ENCODE results near the gene GPRIN1. TPM values are rescaled to one million over a fixed set of nuclear protein-coding genes. Genes with fewer than 3 reads are reported as not detected.
"Not testable (repeated sequence)": the region's sequence is repeated elsewhere in the genome, so short reads cannot be mapped to it uniquely, and the experiment has no call there.

Gene GPRIN1
- total RNA-seq, 1 donor from 2014 or later = 4.5 TPM

DNA sequence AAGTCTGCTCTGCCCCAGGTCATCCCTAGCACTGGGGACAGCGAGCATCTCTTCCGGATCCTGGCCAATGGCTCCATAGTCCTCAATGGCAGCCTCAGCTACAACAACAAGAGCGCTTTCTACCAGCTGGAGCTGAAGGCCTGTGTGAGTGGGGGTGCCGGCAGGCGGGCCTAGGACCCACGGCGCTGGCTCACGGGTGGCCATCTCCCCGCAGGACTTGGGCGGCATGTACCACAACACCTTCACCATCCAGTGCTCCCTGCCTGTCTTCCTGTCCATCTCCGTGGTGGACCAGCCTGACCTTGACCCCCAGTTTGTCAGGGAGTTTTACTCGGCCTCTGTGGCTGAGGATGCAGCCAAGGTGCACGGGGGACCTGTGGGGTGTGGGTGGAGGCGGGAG lies 34.9 kb downstream of the GPRIN1 start:
- no peak for DNase-seq (ENCODE audit: low read depth in 2 of 2)

DNA sequence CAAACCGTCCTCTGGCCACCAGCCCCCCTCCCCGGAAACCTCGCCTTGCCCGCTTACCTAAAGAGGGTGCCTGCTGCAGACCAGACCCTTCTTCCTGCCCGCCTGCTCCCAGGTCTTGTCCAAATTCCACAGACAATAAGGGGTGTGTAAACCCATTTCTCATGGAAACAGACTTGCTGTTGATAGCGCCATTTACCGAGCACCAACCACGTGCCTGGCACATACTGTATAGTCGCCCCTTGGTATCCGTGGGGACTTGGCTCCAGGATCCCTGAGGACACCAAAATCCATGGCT lies 35.7 kb downstream of the GPRIN1 start:
- DNase-seq (ENCODE audit: low read depth in 2 of 2) = no peak

DNA sequence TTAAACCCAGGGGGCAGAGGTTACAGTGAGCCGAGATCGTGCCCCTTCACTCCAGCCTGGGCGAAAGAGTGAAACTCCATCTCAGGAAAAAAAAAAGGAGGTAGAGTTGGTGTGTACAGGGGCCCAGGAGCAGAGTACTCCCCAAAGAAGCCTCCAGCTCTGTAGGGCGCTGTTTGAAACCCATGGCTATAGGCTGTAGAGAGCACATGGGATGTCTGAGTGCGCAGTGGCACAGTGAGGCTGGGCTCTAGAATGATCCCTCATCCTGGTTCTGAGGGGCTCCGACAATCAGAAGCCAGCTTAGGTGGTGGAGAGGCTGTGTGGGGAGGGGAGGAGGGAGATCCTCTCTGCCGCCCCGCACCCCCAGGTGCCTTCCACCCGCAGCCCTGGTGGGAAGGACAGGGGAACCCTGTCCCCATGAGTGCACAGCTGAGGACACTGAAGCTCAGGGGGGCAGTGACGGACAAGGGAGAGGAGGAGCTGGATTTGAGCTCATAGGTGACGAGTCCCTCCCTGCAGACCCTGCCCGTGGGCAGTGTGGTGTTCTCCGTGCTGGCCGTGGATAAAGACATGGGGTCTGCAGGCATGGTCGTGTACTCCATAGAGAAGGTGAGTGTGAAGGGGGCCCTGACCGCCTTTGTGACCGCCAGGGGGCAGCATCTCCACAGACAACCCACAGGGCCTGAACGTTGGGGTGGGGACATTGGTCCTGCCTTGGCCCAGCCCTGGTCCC lies 36.2 kb downstream of the GPRIN1 start:
- peak in 1 of 2 donors; percentile 61 for DNase-seq (ENCODE audit: low read depth in 2 of 2)

DNA sequence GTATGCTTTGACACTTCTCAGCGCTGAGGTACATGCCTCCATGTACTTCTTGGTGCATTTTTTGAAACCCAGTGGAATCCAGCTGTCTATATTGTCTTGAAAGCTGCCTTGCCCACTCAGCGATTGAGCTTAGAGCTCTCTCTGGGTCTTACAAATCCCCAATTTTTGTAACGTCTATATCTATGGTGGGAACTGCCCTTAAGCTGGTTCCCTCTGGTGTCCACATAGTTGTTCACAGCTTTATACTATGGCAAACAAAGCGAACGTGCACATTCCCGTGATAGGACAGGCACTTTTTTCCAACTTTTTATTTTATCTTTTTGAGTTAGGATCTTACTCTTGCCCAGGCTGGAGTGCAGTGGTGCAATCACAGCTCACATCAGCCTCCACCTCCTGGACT lies 39.9 kb downstream of the GPRIN1 start:
- DNase-seq (ENCODE audit: low read depth in 2 of 2) = peak in 1 of 2 donors; percentile 24

DNA sequence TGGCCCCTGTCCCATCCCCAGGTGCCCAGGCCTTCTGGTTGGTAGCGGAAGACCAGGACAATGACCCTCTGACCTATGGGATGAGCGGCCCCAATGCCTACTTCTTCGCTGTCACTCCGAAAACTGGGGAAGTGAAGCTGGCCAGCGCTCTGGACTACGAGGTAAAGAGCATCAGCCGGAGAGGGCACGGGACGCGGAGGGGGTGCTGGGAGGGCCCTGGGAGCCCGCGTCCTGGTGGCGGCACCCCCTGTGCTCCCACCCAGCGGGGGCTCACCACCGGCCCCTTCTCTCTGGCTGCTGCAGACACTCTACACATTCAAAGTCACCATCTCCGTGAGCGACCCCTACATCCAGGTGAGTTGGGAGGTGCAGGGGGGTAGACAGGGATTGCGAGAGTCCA lies 41.3 kb downstream of the GPRIN1 start:
- no peak for DNase-seq (ENCODE audit: low read depth in 2 of 2)

DNA sequence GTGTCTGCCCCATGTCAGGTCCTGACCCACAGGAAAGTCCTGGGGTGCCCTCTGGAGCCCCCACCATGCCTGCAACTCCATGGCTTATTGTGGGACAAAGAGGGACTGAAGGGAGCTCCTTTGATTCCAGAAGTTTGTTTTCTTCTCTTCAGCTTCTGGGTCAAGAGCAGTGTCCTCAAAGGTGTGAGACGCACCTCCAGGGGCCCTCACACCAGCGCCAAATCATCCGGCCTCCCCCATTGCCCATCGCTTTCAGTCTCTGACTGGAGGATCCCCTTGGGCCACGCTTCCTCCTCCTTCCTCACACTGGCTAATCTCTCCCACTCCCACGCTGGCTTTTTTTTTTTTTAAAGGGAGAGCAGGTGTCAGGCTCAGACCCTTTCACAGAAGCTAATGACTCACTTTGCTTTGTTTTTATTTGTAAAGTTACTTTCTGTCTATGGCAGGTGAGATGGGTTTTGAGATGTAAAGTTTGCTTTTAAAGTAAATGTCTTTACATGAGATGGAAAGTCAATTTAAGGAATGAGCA lies 44.1 kb downstream of the GPRIN1 start:
- DNase-seq (ENCODE audit: low read depth in 2 of 2) = no peak

DNA sequence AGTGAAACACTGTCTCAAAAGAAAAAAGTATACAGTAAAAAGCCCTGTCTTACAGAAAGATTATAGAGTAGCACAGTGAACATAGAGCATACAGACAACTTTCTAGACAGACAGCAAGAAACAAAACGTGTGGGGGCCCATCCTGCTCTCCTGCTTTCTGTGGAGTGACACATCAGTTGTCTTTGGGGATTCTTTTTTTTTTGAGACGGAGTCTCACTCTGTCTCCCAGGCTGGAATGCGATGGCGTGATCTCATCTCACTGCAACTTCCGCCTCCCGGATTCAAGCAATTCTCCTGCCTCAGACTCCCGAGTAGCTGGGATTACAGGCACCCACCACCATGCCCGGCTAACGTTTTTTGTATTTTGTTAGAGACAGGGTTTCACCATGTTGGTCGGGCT lies 46.0 kb downstream of the GPRIN1 start:
- DNase-seq (ENCODE audit: low read depth in 2 of 2) = no peak

DNA sequence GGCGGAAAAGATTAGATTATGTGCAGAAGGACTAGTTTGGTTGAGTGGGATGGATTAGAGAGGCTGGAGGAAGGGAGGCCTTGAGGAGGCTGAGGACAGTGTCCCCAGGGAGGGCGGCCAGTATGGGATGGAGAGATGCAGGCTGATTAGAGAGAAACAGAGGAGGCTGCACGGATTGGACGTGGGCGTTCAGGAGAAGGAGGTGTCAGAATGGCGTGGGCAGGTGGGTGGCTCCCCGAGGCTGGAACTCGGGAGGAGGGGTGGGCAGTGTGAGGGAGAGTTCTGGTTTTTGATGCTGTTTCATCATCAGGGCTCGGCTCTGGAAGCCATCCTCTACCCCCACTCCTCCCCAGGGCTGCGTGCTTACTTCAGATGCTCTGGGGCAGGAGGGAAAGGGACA lies 47.8 kb downstream of the GPRIN1 start:
- DNase-seq (ENCODE audit: low read depth in 2 of 2) = no peak

DNA sequence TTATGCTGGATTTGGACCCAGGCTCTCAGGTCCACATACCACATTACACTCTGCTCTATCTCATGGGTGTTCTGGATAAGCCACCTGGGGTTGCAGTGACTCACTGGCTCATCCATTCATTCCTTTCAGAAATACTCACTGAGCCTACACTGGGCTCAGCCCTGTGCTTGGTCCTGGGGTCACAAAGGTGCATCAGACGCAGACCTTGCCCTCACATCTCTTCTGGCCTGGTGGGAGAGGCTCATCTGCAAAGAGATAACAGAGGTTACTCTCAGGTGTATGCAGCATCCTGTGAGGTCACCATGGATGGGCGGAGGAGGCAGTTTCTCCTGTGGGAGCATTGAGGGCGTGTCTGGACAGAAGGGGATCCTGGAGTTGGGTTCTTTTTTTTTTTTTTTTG lies 48.7 kb downstream of the GPRIN1 start:
- DNase-seq (ENCODE audit: low read depth in 2 of 2) = no peak

DNA sequence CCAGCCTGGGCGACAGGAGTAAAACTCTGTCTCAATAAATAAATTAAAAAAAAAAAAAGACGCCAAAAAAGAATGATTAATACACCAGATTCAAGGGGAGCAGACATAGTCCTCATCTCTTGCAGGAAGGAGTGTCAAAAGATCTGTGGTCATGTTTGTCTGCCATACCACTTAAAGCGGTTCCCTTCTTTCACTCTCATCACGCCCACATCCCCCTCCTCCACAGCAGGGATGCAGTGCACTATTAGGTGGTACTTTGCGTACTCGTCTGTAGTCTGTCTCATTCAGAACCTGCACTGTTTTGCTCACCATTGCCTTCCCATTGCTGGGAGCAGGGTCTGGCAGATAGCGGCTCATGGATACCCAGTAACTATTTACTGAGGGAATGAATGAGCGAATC lies 49.6 kb downstream of the GPRIN1 start:
- no peak for DNase-seq (ENCODE audit: low read depth in 2 of 2)

DNA sequence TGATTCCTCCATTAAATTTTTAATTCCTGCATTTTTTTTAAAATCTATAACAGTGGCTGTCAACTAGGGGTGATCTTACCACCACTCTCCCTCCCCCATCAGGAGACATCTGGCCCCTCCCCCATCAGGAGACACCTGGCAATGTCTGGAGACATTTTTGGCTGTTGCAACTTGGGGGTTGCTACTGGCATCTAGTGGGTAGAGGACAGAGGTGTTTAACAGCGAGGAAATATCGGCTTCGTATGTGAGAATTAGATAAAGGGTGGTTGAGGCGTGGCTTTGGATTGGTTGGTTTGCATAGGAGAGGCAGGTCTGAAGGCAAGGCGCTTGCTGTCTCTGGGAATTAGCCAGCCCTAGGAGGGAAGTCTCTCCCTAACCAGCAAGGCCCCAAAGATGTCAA lies 50.3 kb downstream of the GPRIN1 start:
- DNase-seq (ENCODE audit: low read depth in 2 of 2) = no peak

DNA sequence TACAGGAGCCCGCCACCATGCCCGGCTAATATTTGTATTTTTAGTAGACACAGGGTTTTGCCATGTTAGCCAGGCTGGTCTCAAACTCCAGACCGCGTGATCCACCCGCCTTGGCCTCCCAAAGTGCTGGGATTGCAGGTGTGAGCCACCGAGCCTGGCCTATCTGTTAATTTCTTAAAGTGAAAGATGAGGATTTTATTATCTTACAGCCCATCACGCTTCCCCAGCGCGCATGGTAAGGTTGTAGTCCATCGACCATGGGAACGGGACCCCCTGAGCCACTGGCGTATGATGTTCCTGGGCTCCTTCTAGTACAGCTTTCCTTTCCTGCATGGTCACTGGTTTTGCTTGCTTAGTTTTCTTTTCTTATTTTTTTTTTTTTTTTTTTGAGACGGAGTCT lies 52.1 kb downstream of the GPRIN1 start:
- DNase-seq (ENCODE audit: low read depth in 2 of 2) = no peak

DNA sequence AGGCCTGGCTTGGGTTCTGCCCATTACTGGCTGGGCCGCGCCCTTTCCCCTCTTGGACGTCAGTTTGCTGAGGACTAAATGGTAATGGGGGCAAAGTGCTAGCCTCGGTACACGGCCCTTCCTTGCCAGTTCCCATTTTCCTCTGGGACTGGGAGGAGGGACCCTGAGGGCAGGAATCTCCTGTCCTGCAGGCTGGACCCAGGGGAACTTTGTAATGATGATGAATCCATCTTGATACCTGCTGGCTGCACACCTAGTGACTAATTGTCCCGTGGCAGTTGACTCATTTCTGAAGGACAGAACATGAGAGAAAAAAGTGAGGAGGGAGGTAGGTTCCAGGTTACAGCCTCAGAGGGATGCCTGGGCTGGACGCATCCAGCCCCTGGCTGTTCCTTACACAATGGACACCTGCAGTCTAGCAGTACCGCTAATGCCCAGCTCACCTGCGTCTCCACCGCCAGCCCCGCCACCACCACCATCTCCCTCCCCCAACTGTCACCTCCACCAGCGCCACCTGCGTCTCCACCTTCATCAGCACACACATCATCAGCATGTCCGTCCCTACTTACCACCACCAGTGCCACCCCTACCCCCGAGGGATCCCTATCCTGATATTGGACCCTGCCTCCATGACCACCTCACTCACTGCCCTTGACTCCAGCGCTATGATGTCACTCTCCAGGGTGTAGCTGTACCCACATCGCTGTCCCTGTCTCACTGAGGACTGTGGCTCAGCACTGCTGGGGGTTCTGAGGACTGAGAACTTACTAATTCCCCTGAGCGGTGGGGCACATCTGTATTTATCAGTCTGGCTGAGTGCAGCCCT lies 56.5 kb downstream of the GPRIN1 start:
- no peak for DNase-seq (ENCODE audit: low read depth in 2 of 2)

DNA sequence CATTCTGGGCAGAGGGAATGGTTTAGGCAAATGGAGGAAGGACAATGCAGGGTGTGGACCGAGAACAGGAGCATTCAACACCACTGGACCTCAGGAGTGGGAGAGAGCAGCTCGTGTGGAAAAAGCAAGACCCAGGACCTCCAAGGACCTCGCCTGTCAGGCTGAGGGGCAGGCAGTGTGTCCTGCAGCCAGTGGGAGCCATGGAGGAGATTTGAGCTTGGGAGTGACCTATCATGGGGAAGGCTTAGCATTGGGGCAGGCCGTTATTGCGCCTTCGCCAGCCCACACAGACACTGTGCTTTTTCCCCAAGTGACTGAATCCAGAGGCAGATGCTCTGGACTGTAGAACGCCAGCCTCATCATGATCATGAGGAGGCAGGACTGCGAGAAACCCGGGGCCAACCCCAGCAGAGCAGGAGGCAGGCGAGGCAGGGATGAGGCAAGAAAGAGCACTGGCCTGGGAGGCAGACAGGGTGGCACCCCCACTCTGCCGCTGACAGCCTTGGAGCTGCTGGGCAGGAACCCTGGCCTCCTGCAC lies 57.6 kb downstream of the GPRIN1 start:
- DNase-seq (ENCODE audit: low read depth in 2 of 2) = no peak

DNA sequence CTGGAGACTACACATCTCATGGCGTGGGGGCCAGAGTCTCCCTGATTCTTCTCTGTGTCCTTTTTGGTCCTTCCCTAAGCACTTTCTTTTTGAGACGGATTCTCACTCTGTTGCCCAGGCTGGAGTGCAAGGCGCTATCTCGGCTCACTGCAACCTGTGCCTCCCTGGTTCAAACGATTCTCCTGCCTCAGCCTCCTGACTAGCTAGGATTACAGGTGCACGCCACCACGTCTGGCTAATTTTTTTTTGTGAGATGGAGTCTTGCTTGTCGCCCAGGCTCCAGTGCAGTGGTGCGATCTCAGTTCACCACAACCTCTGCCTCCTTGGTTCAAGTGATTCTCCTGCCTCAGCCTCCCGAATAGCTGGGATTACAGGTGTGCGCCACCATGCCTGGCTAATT lies 59.0 kb downstream of the GPRIN1 start:
- DNase-seq (ENCODE audit: low read depth in 2 of 2) = not testable (repeated sequence)

DNA sequence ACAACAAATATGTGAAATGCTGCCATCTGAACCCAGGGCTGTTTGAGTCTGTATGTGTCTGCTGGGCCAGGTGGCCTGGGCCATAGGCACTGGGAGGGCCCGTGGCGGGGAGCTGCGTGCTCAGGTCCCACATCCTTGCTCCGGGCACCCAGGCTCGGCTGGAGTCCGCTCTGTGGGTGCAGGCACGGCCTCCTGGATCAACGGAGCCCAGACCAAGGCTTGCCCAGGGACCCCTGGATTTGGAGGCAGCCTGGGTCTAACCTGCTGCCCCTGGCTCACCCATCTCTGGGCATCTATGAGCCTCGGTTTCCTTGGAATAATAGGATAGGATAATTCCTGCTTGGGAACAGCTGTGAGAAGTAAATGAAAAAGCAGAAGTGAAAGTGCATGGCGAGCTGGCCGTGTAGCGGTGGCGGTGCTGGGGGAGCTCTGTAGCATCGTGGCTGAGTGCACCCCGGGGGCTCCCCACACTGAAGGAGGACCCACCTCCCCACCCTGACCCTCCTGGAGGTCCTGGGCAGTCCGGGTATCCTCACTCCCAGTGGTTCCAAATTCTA lies 59.6 kb downstream of the GPRIN1 start:
- no peak for DNase-seq (ENCODE audit: low read depth in 2 of 2)

DNA sequence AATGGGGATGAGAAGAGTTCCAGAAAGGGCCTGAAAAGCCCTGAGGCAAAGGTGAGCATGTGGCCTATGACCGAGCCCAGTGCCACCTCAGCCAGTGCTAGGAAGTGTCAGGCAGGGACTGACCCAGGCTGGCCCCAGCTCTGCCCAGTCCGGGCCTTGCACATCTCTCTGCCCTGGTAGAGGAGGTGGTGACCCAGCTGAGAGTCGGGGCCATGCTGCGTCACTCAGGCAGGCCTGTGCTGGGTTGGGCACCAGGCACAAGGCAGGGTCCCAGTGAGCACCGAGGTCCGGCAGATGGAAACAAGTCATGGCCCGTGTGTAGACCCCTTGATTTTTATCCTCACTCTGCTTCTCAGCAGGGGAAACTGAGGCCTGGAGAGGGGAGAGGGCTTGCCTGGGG lies 60.1 kb downstream of the GPRIN1 start:
- DNase-seq (ENCODE audit: low read depth in 2 of 2) = no peak

DNA sequence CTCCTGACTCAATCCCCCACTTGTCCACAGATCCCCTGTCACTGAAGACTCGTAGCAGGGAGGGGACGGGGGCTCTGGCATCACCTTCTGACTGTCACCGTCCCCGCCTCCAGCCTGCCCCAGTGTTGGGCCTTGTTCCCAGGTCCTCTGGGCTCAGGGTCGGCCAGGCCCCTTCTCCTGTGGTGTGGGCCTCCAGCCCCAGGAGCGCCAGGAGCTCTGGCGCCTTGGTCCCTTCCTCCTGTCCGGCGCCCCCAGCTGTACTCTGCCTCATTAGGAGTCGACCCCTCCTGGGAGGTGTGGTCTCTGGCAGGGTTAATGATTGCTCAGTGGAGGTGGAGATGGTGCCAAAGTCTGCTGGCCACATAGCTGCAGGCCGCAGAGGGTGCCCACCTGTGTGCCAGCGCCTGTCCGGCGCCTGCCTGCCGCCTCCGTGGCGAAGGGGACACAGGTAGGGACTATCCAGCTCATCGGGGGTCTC lies 61.0 kb downstream of the GPRIN1 start, which contains the start of gene CDHR2:
Gene CDHR2 (plus strand): TSS at position 376 of the 478 bp plus-strand sequence. CDS start 16,011 bp downstream, outside the sequence.
- no peak for DNase-seq (ENCODE audit: low read depth in 2 of 2)

DNA sequence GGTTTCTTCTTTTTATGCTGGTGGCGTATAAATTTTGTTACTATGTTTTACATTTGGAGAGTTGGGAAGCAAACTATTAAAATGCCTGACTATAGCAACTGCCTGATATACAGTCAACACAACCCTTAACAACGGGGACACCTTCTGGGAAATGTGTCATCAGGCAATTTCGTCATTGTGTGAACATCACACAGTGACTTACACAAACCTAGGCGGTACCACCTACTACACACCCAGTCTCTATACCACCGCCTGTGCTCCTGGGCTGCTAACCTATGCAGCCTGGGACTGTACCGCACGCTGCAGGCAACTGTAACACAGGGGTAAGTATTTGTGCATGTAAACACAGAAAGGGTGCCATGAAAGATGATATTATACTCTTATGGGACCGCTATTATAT lies 62.2 kb downstream of the GPRIN1 start:
- peak in 1 of 2 donors; percentile 29 for DNase-seq (ENCODE audit: low read depth in 2 of 2)

Data from dermis microvascular lymphatic vessel endothelial cell (primary cell).